HG02610 (cell line): ENCODE data around the gene ATP6V1G2.
A peak's percentile ranks its signal among the peaks of the same experiment; 100 is the strongest.
"Not testable (repeated sequence)": the region's sequence is repeated elsewhere in the genome, so short reads cannot be mapped to it uniquely, and the experiment has no call there.

Source experiments
- ATAC-seq: cut with Tn5 transposase; IDR thresholded peaks from one replicate; pipeline ENCODE4 v1.9.1; 2021; ENCODE audit warnings: mild to moderate bottlenecking, moderate library complexity; ENCODE audit not compliant: unreplicated experiment

Gene ATP6V1G2

DNA sequence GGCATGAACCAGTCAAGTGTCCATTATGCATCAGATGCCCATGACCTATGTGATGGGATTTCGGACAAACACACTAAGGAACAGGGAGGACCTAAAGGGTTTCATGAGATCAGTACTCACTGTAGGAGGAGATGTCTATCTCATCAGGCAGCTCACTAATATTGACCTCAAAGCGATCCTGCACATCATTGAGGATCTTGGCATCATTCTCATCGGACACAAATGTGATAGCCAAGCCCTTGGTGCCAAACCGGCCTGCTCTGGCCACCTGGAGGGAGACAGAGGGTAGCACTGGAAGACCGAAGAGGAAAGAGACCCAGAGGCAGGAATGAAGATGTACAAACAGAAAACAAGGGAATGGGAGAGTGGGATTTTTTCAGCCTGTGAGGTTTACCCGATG, 15.7 kb downstream of the ATP6V1G2 start:
- ATAC-seq: no peak

GRCh38 chr6:31529329-31530150, 16.9 kb downstream of the ATP6V1G2 start:
- ATAC-seq: no peak

- ATAC-seq: no peak
Observed at GRCh38 chr6:31528821-31529328, 17.5 kb downstream of the ATP6V1G2 start, which contains the start of gene MCCD1. Gene MCCD1 (plus strand): TSS chr6:31528962. CDS start chr6:31529015, 53 bp downstream.

- ATAC-seq: no peak
Observed at GRCh38 chr6:31528307-31528777, 18.1 kb downstream of the ATP6V1G2 start.

DNA sequence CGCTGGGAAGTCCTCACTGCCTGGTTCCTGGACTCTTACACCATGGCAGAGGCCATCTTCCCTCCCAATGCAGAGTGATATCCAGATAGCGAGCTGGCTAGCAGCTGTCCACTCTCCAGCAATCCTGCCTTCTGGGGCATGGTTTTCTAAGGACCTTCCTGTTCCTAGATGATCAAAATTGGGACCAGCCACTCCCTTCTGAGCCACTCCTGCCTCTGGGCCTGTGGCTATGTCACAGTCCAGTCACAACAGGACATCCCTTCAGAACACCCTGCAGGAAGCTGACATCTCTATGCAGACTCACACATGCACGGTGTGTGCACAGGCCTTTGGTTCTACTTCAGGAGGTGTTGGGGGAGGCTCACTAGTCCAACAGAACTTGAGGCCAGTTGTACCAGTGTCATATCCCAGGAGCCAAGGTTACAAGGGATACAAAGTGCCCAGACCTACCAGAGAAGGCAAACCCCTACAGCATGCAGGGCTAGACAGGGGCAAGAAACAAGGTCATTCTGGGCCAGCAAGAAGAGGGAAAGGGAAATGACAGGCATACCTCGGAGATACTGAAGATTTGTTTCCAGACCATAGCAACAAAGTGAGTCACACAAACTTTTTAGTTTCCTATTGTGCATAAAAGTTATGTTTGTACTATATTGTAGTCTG, 20.3 kb downstream of the ATP6V1G2 start:
- no peak for ATAC-seq

DNA sequence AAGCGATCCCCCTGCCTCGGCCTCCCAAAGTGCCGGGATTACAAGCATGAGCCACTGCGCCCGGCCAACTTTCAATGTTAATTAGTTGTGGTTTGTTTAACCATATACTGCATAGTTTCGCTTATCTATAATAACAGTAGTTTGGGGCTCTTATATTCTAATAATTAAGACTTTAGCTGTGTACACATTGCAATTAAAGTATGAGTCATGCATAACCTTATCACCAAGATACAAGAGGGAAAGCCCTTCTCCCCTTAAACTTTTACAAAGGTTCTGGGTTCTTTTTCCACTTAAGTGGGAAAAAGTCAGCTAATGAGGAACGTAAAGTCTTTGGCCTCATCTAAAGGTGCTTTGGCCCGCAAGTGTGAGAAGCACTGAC, 20.9 kb downstream of the ATP6V1G2 start:
- no peak for ATAC-seq

GRCh38 chr6:31521835-31522234, 24.6 kb downstream of the ATP6V1G2 start:
- no peak for ATAC-seq

- ATAC-seq: no peak
Observed at GRCh38 chr6:31513456-31514165, 32.8 kb downstream of the ATP6V1G2 start.

DNA sequence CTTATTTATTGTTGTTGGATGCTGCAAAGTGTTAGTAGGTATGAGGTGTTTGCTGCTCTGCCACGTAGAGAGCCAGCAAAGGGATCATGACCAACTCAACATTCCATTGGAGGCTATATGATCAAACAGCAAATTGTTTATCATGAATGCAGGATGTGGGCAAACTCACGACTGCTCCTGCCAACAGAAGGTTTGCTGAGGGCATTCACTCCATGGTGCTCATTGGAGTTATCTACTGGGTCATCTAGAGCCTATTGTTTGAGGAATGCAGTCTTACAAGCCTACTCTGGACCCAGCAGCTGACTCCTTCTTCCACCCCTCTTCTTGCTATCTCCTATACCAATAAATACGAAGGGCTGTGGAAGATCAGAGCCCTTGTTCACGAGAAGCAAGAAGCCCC, 36.4 kb downstream of the ATP6V1G2 start:
- ATAC-seq: no peak

DNA sequence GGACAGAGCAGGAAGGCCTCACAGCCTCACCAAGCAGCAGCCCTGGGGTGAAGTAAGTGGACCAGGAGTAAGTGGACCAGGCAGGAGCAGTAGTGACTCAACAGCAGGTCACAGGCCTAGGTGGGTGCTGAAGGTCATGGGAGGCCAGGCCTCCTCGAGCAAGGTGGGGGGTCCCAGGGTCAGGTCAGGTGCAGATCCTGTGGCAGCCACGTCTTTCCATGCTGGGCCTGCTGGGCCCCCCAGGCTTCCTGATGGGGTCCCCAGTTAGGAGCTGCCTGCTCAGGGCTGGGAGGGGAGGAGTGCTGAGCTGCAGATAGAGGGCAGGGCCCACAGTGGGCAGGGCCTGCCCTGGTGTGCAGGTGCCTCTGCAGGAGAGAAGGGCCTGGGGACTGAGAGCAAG, 37.4 kb downstream of the ATP6V1G2 start:
- not testable (repeated sequence) for ATAC-seq

GRCh38 chr6:31502586-31502985, 43.8 kb downstream of the ATP6V1G2 start:
- no peak for ATAC-seq

- ATAC-seq: not testable (repeated sequence)
Observed at GRCh38 chr6:31499648-31500047, 46.8 kb downstream of the ATP6V1G2 start.

GRCh38 chr6:31498748-31499147, 47.7 kb downstream of the ATP6V1G2 start:
- ATAC-seq: no peak

DNA sequence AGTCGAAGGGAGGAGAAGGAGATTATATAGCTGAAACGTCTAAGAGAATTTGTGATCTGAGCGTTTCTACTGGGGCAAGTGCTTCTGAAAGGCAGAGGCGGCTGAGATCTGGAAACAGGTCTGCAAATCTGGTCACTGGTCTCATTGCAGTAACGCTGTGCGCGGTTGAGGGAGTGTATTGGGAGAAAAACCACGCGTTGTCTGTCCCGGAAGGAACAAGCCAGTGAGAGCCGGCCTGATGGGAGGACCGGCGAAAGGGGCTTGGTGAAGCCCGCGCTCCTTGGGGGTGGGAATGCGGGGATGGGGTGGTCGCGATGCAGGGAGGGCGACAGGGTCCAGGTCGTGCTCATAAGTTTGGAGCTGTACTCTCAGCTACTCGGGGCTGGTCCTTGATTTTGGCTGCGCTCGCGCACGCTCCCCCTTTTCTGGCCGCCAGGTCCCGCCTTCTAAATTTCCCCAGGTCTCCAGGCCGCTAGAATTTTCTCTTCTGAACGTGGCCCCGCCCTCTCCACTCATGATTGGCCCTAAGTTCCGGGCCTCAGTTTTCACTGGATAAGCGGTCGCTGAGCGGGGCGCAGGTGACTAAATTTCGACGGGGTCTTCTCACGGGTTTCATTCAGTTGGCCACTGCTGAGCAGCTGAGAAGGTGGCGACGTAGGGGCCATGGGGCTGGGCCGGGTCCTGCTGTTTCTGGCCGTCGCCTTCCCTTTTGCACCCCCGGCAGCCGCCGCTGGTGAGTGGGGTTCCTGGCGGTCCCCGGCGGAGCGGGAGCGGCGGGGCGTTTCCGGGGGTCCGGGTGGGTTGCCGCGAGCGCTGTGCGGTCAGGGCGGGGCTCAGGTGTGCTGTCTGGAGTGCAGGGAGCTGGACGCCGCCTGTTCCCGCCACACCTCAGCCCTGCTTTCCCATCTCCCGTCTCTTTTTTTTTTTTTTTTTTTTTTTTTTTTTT, 48.6 kb downstream of the ATP6V1G2 start, which contains the start of gene MICB:
Gene MICB, plus strand, starts transcription at position 615 of the 946 bp plus-strand sequence. Its CDS starts 49 bp downstream, at position 664.
- ATAC-seq: peak; percentile 55

GRCh38 chr6:31496826-31497225, 49.6 kb downstream of the ATP6V1G2 start:
- ATAC-seq: not testable (repeated sequence)

GRCh38 chr6:31495580-31495979, 50.8 kb downstream of the ATP6V1G2 start:
- no peak for ATAC-seq
